Kidney (tissue), 14 donors: ENCODE results near the gene CARD19. TPM values are rescaled to one million over a fixed set of nuclear protein-coding genes. Genes with fewer than 3 reads are reported as not detected.

Source experiments
- DNase-seq, 5 donors: peaks; one replicate each; pipeline ENCODE4 v3.0.0-alpha.2; 2013 to 2020
- FAIRE-seq: peaks from 2 replicates; lab custom pipeline; 2012; peaks lifted over from hg19 to GRCh38; lab: Jason Lieb, UNC
- H3K27ac ChIP-seq, 2 donors: one replicate each; pipeline ENCODE4 v1.7.0; 2013; ENCODE audit warnings: low read depth in 2 of 2, low read length in 2 of 2, inconsistent platforms in 1 of 2
- H3K27me3 ChIP-seq: one replicate; pipeline ENCODE4 v1.7.1; 2013; ENCODE audit warnings: low read length, inconsistent platforms; ENCODE audit not compliant: control insufficient read depth, insufficient read depth
- H3K36me3 ChIP-seq, 3 donors: one replicate each; pipeline versions ENCODE4 v1.7.0 to v1.7.1; 2013; ENCODE audit warnings: low read length in 3 of 3, control low read depth in 1 of 3, inconsistent platforms in 1 of 3; ENCODE audit not compliant: insufficient read depth in 3 of 3, control insufficient read depth in 2 of 3
- H3K4me1 ChIP-seq, 3 donors: one replicate each; pipeline versions ENCODE4 v1.7.0 to v1.7.1; 2013; ENCODE audit warnings: low read length in 3 of 3, inconsistent platforms in 1 of 3, low read depth in 1 of 3; ENCODE audit not compliant: control insufficient read depth in 2 of 3, insufficient read depth in 2 of 3
- H3K4me3 ChIP-seq, 3 donors: one replicate each; pipeline versions ENCODE4 v1.7.0 to v1.8.1; 2013; ENCODE audit warnings: low read length in 3 of 3, control low read depth in 1 of 3, inconsistent platforms in 1 of 3
- H3K9ac ChIP-seq, 3 donors: one replicate each; pipeline versions ENCODE4 v1.7.0 to v1.7.1; 2013; ENCODE audit warnings: low read length in 3 of 3, control low read depth in 1 of 3, inconsistent platforms in 1 of 3
- H3K9me3 ChIP-seq, 3 donors: one replicate each; pipeline versions ENCODE4 v1.7.0 to v1.7.1; 2013; ENCODE audit warnings: low read length in 3 of 3, control low read depth in 1 of 3, inconsistent platforms in 1 of 3; ENCODE audit not compliant: control insufficient read depth in 2 of 3, insufficient read depth in 1 of 3
- CTCF ChIP-seq: IDR thresholded peaks from 3 replicates; pipeline ENCODE4 v1.5.1; 2012; ENCODE audit warnings: mild to moderate bottlenecking, moderate library complexity, borderline replicate concordance; ENCODE audit not compliant: insufficient read depth; ENCODE audit errors: extremely low read depth
- intact Hi-C: fragments of 100-400 bp; cut with DNase I; formaldehyde crosslinking; loops from one replicate; pipeline ENCODE4 v1.11.1; 2022
- polyA plus RNA-seq: library from polyadenylated mRNA; stranded (reverse); fragments of 350-450 nt; fragmentation: Illumina TruSeq; extraction: RNeasy Lipid Tissue Mini Kit (QIAGEN cat#74804); gene quantifications from one replicate; pipeline ENCODE4 v1.2.3, GENCODE V29; 2014; ENCODE audit warnings: low read depth, low replicate concordance; ENCODE audit not compliant: insufficient read depth
- total RNA-seq: library from RNA; stranded (reverse); fragmentation: NEBNext Ultra II Directional; extraction: Animal tissue kit (Norgen Biotek cat#: 25700); gene quantifications from one replicate; pipeline ENCODE4 v1.2.1, GENCODE V29; 2021
- donor health status: control.
- donor health status: control.
- donor health status: control.
- donor health status: control.
- donor health status: control.
- donor health status: DM: yes; HTN: yes; CAD: no.
- donor health status: Normal renal cell carcinoma (clear cell type).

Gene CARD19
- total and polyA plus RNA-seq, 2 donors from 2014 or later: 44.5 to 49.3 TPM

GRCh38 chr9:93119953-93120845, 24.2 kb downstream of the CARD19 start:
- peak; percentile 26 for TF ChIP-seq CTCF
- intact Hi-C loops: no loop called here
- Histone ChIP-seq H3K9me3 (no peaks in the 10 kb centered on the region), H3K36me3 (peaks cover 0 to 28% (median 14%) of the 10 kb centered on the region in 3 donors), H3K4me1 (peaks cover 0 to 18% (median 10%) of the 10 kb centered on the region in 3 donors), H3K4me3 (no peak overlapping the region), H3K9ac (no peak overlapping the region), H3K27ac (peak overlapping the region; percentile 56 to 71), H3K27me3 (no peaks in the 10 kb centered on the region)
- FAIRE-seq: no peak
- DNase-seq: peak; percentile 16 to 97 (median 52)

- DNase-seq (peak in 2 of 5 donors; percentile 36 to 78), FAIRE-seq (no peak)
- intact Hi-C loops: no loop called here
Measured at GRCh38 chr9:93120846-93121315, 24.9 kb downstream of the CARD19 start.

GRCh38 chr9:93121316-93122241, 25.6 kb downstream of the CARD19 start:
- FAIRE-seq: no peak
- Histone ChIP-seq H3K4me1 (peaks cover 0 to 17% (median 9%) of the 10 kb centered on the region in 3 donors), H3K27ac (no peak overlapping the region), H3K36me3 (peaks cover 0 to 30% (median 16%) of the 10 kb centered on the region in 3 donors), H3K9ac (no peak overlapping the region), H3K9me3 (no peaks in the 10 kb centered on the region), H3K4me3 (no peak overlapping the region), H3K27me3 (no peaks in the 10 kb centered on the region)
- no peak for TF ChIP-seq CTCF
- peak in 2 of 5 donors; percentile 32 to 72 for DNase-seq
- intact Hi-C loops: no loop called here

More at GRCh38 chr9:93120846-93121315, 24.9 kb downstream of the CARD19 start:
- Histone ChIP-seq H3K4me1 (peaks cover 0 to 18% (median 10%) of the 10 kb centered on the region in 3 donors), H3K36me3 (peaks cover 0 to 30% (median 16%) of the 10 kb centered on the region in 3 donors), H3K9me3 (no peaks in the 10 kb centered on the region), H3K4me3 (no peak overlapping the region), H3K27ac (no peak overlapping the region), H3K9ac (no peak overlapping the region), H3K27me3 (no peaks in the 10 kb centered on the region)
- TF ChIP-seq CTCF: no peak
